GM19193 (cell line): ENCODE data around the gene HOXC13.

Source experiments
- POLR2A ChIP-seq: IDR thresholded peaks from 4 replicates; pipeline ENCODE4 v1.6.1; 2011; ENCODE audit not compliant: insufficient read depth, insufficient read length; ENCODE audit errors: extremely low read depth

Gene HOXC13

DNA sequence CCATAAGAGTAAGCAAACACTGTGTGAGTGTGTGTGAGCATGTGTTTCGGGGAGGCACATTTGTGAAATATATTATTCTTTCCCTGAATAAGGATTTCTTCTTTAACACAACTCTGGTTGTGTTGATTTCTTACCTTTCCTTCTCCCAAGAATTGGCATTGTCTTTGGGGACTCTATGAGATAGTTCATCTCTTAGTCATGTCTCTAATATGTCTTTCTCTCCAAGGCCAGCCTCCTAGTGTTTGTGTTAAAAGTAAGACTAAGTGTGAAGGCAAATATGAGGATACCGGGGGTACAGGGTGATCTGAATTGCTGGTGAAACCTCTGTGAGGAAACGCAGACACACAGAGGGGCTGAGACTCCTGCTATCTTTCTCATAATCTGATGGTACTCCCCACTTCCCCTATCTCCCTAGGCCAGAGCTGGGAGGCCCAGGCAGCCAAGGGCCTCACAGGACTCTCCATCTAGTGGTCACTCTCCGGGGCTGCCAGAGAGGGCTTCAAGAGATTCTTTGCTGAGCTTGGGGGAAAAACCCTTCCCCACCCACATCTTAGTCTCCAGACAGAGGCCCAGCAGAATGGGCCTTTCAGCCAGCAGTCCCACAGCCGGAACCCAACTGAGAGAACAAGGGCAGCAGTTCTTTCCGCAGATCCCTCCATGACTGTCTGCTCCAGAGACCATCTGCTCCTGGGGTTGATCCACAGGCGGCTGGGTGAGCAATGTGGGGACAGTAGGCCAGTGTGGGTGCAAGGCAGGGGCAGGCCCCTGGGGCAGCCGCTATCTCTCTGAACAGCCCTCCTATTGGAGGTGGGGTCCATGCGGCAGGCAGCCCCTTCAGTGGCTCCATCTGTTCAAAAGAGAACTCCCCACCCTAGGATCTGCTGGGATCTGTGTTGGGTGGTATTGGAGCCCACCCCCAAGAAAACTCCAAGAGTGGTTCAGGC lies 10.3 kb downstream of the HOXC13 start:
- no peak for TF ChIP-seq POLR2A

GRCh38 chr12:53949631-53950436 lies 11.2 kb downstream of the HOXC13 start:
- TF ChIP-seq POLR2A, result no peak

- TF ChIP-seq POLR2A, result no peak
Observed at GRCh38 chr12:53950437-53950773, 11.8 kb downstream of the HOXC13 start.

DNA sequence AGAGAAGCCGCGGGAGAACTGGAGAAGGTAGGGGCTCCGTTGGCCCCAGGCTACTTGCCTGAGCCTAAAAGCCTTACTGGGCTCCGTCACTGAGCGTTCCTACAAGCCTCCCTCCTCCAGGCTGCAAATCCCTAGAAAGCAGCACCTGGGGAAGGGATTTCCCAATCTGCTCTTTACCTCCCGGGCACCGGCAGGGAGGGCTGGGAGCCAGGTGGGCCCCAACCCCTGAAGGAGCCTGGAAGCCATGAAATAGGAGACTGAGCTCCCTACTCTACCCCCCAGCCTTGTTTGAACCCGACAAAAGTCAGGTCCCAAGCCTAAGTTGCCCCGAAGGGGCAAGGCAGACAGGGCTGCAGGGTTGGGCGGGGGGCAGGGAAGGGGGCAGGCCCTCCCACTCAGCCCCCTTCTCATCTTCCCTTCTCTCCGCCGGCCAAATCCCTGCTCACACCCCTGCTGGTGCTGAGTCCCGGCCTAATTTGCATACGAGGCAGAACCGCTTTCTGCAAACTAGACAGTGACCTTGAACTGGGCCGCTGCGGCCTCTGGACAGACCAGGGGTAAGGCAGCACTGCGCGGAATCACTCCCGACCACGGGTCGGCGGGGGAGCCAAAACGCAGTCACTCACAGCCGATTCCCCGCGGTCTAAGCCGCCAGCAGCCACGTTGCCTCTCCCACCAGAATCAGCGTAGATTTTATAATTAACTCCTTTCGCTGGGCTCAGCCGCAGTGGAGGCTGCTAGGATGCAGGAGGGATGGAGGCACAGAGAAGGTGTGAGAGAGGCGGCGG lies 12.4 kb downstream of the HOXC13 start:
- TF ChIP-seq POLR2A, result no peak

DNA sequence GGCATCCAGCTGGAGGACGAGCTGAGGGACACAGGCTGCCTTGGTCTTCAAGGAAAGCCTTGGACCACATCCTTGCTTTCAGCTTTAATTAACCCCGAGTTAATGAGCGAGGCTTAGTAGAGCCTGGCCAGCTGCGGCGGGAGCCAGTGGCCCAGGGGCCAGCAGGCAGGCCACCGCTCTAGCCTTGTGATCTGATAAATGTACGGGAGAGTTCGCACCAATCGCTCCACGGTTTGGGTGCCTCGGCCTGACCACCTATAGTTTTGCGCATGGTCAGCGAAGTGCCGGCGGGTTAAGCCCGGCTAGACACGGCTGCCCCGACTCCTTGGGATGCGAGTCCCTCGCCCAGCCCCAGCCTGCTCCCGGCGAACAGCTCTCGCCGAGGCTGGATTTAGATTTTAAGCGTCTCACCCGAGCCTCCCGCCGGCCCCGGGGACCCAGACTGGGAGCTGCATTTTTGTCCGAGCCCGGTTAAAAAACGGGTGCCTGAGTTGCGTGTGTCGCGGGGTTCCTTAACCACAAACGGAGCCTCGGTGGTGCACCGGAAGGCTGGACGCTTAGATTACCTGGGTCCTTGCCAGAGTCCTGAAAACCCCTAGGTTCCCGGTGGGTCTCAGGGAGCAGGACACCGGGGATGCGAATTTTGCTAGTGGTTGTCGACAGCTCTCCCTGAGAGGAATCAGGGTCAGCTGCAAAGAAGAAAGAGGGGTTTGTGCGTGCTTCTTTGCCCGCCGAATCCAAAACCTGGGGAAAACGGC lies 13.1 kb downstream of the HOXC13 start:
- no peak for TF ChIP-seq POLR2A

DNA sequence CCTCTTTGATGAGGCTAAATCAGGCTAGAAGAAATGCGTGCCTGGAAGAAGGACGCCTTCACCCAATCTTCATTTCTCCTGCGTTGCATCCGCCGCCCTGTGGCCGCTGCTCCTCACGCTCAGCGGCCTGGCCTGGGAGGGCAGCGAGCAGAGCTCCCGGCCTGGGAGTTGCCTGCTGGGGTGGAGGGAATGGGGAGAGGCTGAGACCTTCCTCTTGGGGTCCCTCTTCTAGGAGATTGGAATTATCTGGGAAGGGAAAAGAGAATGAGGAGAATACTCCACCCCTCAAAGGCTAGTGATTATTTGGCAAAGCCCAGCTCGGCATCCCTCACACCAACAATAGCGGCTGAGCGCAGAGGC lies 13.7 kb downstream of the HOXC13 start:
- no peak for TF ChIP-seq POLR2A

DNA sequence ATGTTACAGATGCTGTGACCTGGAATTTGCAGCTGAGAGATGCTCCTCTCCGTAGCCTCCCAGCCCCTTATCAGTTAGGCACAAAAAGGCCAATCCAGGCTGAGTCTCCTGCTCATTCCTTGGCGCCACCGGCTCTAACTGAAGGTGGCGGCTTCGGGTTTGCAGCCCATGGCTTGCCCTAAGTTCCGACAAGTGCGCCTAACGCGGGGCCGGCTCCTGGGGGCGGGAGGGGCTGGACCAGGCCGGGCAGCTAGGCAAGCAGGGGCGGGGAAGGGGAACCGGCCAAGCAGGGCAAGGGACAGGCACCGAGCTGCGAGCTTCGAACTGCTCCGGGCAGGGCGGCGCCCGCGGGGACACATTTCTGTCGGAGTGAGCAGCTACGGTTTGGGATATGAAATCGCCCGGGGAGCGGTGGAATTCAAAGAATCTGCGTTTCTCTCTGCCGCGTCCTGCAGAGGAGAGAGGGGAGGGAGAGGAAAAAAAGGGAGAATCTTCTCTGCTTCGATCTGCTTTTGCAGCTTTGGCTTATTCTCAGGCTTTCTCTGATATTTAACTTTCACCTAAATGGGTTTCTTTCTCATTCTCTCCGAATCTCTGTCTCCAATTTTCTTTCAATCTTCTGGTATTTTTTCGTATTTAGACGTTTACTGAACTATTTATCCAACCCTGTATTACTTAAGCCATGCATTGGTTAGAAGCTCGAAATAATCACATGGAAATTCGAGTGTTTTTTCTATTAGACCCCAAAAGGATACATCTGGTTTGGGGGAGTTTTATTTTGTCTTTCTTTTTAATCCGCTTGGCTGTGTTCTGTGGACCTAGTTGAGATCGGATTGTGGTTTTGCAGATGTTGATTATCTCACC lies 14.5 kb downstream of the HOXC13 start:
- TF ChIP-seq POLR2A, result no peak

- TF ChIP-seq POLR2A, result no peak
Observed at GRCh38 chr12:53953831-53954693, 15.4 kb downstream of the HOXC13 start.

DNA sequence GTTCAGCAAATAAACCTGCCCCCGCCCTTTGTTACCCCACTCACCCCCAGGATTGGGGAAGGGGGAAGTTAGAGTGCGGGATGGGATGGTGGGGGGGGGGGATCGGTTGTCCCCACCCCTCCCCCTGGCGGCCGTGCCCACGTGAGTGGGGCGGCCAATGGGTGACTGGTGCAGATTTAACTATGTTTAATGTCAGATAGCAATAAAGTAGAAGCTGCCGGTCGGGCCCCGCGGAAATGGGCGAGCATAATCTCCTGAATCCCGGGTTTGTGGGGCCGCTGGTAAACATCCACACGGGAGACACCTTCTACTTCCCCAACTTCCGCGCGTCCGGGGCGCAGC lies 16.0 kb downstream of the HOXC13 start, which contains the start of gene HOXC12:
Gene HOXC12 (plus strand): TSS at position 210 of the 342 bp plus-strand sequence. CDS start 27 bp downstream, at position 237.
- no peak for TF ChIP-seq POLR2A

GRCh38 chr12:53955036-53955775 lies 16.6 kb downstream of the HOXC13 start:
- no peak for TF ChIP-seq POLR2A

GRCh38 chr12:53955776-53956250 lies 17.2 kb downstream of the HOXC13 start:
- TF ChIP-seq POLR2A, result no peak

GRCh38 chr12:53956251-53956887 lies 17.7 kb downstream of the HOXC13 start:
- no peak for TF ChIP-seq POLR2A
